Vagina (tissue), 2 donors: ENCODE measurements around the gene FAM98C. TPM values are rescaled to one million over a fixed set of nuclear protein-coding genes. Genes with fewer than 3 reads are reported as not detected.

Experiments
- DNase-seq, 2 donors: peaks; one replicate each; pipeline ENCODE4 v3.0.0-alpha.2; 2017; ENCODE audit errors: extremely low spot score in 2 of 2
- H3K27ac ChIP-seq: fragments of 200-600 bp; sonication (generic); one replicate; pipeline ENCODE4 v1.5.1; 2019
- H3K27me3 ChIP-seq: fragments of 200-600 bp; sonication (generic); one replicate; pipeline ENCODE4 v1.5.1; 2019
- H3K36me3 ChIP-seq, 2 donors: fragments of 200-600 bp; sonication (generic); one replicate each; pipeline ENCODE4 v1.5.1; 2017 to 2019
- H3K4me1 ChIP-seq: fragments of 200-600 bp; sonication (generic); one replicate; pipeline ENCODE4 v1.5.1; 2019
- H3K4me3 ChIP-seq, 2 donors: fragments of 200-600 bp; sonication (generic); 1 replicate in 1 of 2; 2 replicates in 1 of 2; pipeline ENCODE4 v1.5.1; 2016 to 2019
- H3K9me3 ChIP-seq: fragments of 200-600 bp; sonication (generic); one replicate; pipeline ENCODE4 v1.5.1; 2019
- POLR2A ChIP-seq, 2 donors: fragments of 450-650 bp; IDR thresholded peaks; one replicate each; pipeline ENCODE4 v1.6.1; 2017; ENCODE audit warnings: antibody characterized with exemption in 2 of 2, mild to moderate bottlenecking in 2 of 2, moderate library complexity in 2 of 2
- POLR2AphosphoS5 ChIP-seq, 2 donors: sonication (generic); formaldehyde crosslinking; IDR thresholded peaks; one replicate each; pipeline ENCODE4 v1.9.0; 2017; ENCODE audit warnings: antibody characterized with exemption in 2 of 2, mild to moderate bottlenecking in 2 of 2, low read depth in 1 of 2; ENCODE audit not compliant: insufficient read depth in 1 of 2
- intact Hi-C: fragments of 100-400 bp; cut with DNase I; formaldehyde crosslinking; loops from one replicate; pipeline ENCODE4 v1.15.1; 2023
- total RNA-seq: library from RNA; depleted of rRNA; stranded (reverse); fragments of >200 nt; gene quantifications from one replicate; pipeline ENCODE4 v1.2.3, GENCODE V29; 2016
- TF ChIP-seq, protein P1 (sequence below), 3 experiments: fragments of 450-650 bp in 2 of 3; fragments of 200-600 bp in 1 of 3; sonication (generic) in 1 of 3; IDR thresholded peaks; one replicate each; pipeline ENCODE4 v1.5.1; 2017 to 2019; ENCODE audit warnings: antibody characterized with exemption in 3 of 3, mild to moderate bottlenecking in 2 of 3, moderate library complexity in 2 of 3

FAM98C gene
- total RNA-seq, 1 donor from 2014 or later = 32.7 TPM

DNA sequence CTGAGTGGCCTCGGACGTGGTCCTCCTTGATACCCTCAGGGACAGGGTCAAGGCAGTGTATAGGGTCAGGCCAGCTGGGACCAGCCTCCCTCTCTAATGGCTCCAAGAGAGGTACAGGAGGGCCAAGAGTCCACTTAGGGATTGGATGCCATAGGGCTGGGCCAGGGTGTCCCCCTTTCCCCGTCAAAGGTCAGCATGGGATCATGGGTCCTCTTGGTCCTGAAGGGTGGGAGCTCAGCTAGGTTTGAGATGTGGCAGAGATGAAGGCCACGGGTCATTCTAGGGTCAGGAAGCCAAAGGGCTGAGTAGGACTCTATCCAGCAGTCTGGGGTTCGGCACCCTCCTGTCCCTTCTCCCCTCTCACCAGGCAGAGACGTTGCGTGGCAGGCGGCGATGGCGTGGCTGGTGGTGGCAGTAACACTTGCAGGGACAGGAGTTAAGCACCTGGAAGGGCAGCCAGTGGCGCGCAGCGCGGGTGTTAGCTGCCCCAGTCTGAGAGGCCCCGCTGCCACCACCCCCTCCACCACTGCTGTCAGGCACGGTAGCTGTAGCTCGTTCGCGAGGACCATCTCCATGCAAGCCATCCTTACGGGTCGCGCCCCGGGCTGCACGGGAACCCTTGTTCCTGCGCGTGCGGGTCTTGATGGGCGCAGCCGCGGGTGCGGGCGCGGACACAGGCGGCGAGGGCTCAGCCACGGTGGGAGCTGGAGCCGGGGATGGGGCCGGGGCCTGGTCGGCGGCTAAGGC is 17.7 kb upstream of the FAM98C start:
- H3K4me3 ChIP-seq = no peak overlapping the region
- no peaks in the 10 kb centered on the region for H3K27me3 ChIP-seq
- H3K9me3 ChIP-seq = no peaks in the 10 kb centered on the region
- H3K27ac ChIP-seq = no peak overlapping the region
- peaks cover 39% of the 10 kb centered on the region for H3K4me1 ChIP-seq
- no peak for DNase-seq
- TF ChIP-seq POLR2A (IDR thresholded peaks at IDR 0.05) (no peak), POLR2AphosphoS5 (IDR thresholded peaks at IDR 0.05; ENCODE audit: insufficient read depth in 1 of 2, low read depth in 1 of 2) (no peak)
- TF ChIP-seq, protein P1, sequence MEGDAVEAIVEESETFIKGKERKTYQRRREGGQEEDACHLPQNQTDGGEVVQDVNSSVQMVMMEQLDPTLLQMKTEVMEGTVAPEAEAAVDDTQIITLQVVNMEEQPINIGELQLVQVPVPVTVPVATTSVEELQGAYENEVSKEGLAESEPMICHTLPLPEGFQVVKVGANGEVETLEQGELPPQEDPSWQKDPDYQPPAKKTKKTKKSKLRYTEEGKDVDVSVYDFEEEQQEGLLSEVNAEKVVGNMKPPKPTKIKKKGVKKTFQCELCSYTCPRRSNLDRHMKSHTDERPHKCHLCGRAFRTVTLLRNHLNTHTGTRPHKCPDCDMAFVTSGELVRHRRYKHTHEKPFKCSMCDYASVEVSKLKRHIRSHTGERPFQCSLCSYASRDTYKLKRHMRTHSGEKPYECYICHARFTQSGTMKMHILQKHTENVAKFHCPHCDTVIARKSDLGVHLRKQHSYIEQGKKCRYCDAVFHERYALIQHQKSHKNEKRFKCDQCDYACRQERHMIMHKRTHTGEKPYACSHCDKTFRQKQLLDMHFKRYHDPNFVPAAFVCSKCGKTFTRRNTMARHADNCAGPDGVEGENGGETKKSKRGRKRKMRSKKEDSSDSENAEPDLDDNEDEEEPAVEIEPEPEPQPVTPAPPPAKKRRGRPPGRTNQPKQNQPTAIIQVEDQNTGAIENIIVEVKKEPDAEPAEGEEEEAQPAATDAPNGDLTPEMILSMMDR (IDR thresholded peaks at IDR 0.05) = no peak
- intact Hi-C loops = no loop called here
- peaks cover 0 to 42% of the 10 kb centered on the region in 2 donors for H3K36me3 ChIP-seq

DNA sequence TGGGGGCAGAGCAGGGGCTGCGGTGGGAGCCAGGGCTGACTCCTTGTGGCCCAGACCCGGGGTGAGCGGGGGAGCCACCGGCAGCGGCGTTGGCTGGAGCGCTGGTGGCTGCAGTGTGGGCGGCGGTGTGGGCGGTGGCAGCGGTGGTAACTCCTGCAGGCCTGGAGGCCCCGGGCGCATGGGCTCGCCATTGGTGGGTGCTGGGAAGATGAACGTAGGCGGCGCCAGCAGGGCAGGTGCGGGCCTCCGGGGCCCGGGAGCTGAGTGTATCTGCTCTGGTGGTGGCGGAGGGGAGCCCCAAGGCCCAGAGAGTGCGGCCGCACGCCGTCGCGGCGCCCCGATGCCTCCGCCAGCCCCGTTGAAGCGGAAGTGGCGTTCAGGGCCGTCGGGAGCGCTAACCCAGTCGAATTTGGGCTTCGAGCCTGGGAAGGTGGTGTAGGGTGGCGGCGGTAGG is 17.1 kb upstream of the FAM98C start:
- Histone ChIP-seq H3K9me3 (no peaks in the 10 kb centered on the region), H3K4me1 (peaks cover 39% of the 10 kb centered on the region), H3K27me3 (no peaks in the 10 kb centered on the region), H3K4me3 (no peak overlapping the region), H3K36me3 (peaks cover 0 to 36% of the 10 kb centered on the region in 2 donors), H3K27ac (no peak overlapping the region)
- intact Hi-C loops = no loop called here
- TF ChIP-seq POLR2A (IDR thresholded peaks at IDR 0.05) (no peak), POLR2AphosphoS5 (IDR thresholded peaks at IDR 0.05; ENCODE audit: insufficient read depth in 1 of 2, low read depth in 1 of 2) (no peak)
- TF ChIP-seq, protein P1 (IDR thresholded peaks at IDR 0.05) = no peak
- DNase-seq = no peak

DNA sequence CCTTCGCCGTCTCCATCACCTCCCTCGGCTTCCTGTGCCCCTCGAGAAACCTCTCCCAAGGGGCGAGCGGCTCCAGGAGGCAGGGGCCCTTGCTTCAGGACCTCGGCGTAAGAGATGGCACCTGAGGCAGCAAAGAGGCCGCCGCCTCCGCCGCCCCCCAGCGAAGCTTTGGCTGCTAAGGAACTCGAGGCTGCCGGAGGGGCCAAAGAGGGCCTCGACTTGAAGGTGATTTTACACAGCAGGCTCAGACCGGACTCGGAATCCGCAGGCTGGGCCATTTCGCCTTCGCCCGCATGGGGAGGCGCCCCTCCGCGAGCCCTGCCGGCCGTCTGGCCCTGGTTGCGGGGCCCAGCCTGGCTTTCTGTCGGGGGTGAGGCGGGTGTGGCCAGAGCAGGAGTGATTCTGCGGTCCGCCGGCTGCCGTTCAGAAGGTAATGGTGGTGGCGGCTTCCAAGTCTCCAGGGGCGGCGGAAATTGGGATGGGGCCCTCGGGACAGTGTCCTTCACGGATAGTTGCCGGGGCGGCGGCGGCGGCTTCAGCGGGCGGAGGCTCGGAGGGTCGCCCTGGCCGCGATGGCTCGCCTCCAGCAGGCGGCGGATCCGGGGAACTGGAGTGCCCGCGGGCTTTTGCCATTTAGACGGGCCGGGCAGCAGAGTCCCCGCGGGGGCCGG is 16.5 kb upstream of the FAM98C start:
- Histone ChIP-seq H3K4me3 (peak overlapping the region in 1 of 2 donors; percentile 56), H3K4me1 (peaks cover 39% of the 10 kb centered on the region)
- DNase-seq = no peak

DNA sequence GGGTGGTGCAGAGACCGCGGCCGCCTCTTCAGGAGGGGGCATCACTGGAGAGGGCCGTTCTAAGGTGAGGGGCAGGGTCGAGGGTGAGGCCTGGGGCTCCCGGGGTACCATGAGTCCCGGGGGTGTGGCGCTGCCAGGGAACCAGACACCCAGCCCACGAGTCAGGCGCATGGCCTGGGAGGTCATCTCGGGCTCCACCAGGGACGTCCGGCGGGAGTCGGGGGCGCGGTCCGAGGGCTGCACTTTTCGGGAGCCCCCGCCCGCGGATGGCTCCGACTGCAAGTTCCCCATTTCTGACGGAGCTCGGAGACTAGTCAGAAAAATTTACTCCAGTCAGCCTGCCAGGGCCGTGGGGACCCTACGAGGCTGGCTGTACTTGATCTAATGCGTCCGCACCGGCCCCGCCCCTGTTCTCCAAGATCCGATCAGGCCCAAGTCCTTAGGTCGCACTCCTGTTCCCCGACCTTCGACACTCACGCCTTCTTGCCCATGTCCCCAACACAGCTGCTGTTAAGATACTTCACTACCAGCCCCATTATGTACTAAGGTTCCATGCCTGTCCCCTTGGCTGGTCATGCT is 15.8 kb upstream of the FAM98C start:
- Histone ChIP-seq H3K36me3 (peaks cover 0 to 24% of the 10 kb centered on the region in 2 donors), H3K4me1 (peaks cover 39% of the 10 kb centered on the region), H3K27me3 (no peaks in the 10 kb centered on the region), H3K27ac (no peak overlapping the region), H3K9me3 (no peaks in the 10 kb centered on the region), H3K4me3 (peak overlapping the region; percentile 40 to 56)
- TF ChIP-seq POLR2A (IDR thresholded peaks at IDR 0.05) (no peak), POLR2AphosphoS5 (IDR thresholded peaks at IDR 0.05; ENCODE audit: insufficient read depth in 1 of 2, low read depth in 1 of 2) (no peak)
- TF ChIP-seq, protein P1 (IDR thresholded peaks at IDR 0.05) = no peak
- DNase-seq = no peak
- intact Hi-C loops = no loop called here

More for the DNA sequence above, 16.5 kb upstream of the FAM98C start:
- H3K27ac ChIP-seq = no peak overlapping the region
- H3K9me3 ChIP-seq = no peaks in the 10 kb centered on the region
- peaks cover 0 to 30% of the 10 kb centered on the region in 2 donors for H3K36me3 ChIP-seq
- no peaks in the 10 kb centered on the region for H3K27me3 ChIP-seq
- intact Hi-C loops = no loop called here
- TF ChIP-seq POLR2A (IDR thresholded peaks at IDR 0.05) = no peak
- TF ChIP-seq POLR2AphosphoS5 (IDR thresholded peaks at IDR 0.05; ENCODE audit: insufficient read depth in 1 of 2, low read depth in 1 of 2) = no peak
- TF ChIP-seq, protein P1 (IDR thresholded peaks at IDR 0.05) = no peak
